B cell (primary cell): ENCODE data around the gene MPZL1. TPM values are rescaled to one million over a fixed set of nuclear protein-coding genes. Genes with fewer than 3 reads are reported as not detected.

Experiments used
- ATAC-seq: fragments of 200-7000 bp; cut with Tn5 transposase; one replicate; pipeline ENCODE4 v1.10.0; 2021; ENCODE audit warnings: low read depth, mild to moderate bottlenecking, moderate number of reproducible peaks, moderate library complexity
- CTCF ChIA-PET: fragments of 350-600 bp; sonication (Branson Sonifier 250); formaldehyde crosslinking; loops from one replicate; lab custom pipeline; 2021; ENCODE audit warnings: antibody characterized with exemption, inconsistent platforms; lab: Charles Lee
- POLR2A ChIA-PET: fragments of 350-600 bp; sonication (Branson Sonifier 250); formaldehyde crosslinking; loops from one replicate; lab custom pipeline; 2021; ENCODE audit warnings: antibody characterized with exemption; lab: Charles Lee
- DNase-seq: peaks from one replicate; pipeline ENCODE4 v3.0.0; 2013
- H2AFZ ChIP-seq: 2 replicates; pipeline ENCODE4 v1.6.1; 2012; ENCODE audit warnings: mild to moderate bottlenecking, low read depth, low read length; ENCODE audit not compliant: insufficient read depth, poor library complexity, severe bottlenecking
- H3K27ac ChIP-seq, 2 donors: 1 replicate in 1 of 2; 2 replicates in 1 of 2; pipeline ENCODE4 v1.5.1; 2012 to 2013; ENCODE audit warnings: low read length in 2 of 2, mild to moderate bottlenecking in 2 of 2, moderate library complexity in 1 of 2
- H3K27me3 ChIP-seq, 4 experiments: fragments of 200-600 bp in 1 of 4; sonication (generic) in 1 of 4; replicated peaks in 1 of 4; 1 replicate in 2 of 4; 2 replicates in 2 of 4; pipeline versions ENCODE4 v1.6.1 to v1.7.0; 2013 to 2016; ENCODE audit warnings: low read length in 3 of 4, mild to moderate bottlenecking in 2 of 4, mixed read lengths in 1 of 4, moderate library complexity in 1 of 4; ENCODE audit not compliant: insufficient read depth in 4 of 4, control insufficient read depth in 3 of 4; ENCODE audit errors: control extremely low read depth in 1 of 4
- H3K36me3 ChIP-seq, 2 experiments: replicated peaks in 1 of 2; 1 replicate in 1 of 2; 2 replicates in 1 of 2; pipeline versions ENCODE4 v1.6.1 to v1.7.1; 2013; ENCODE audit warnings: low read length in 1 of 2; ENCODE audit not compliant: insufficient read depth in 2 of 2, control insufficient read depth in 1 of 2; ENCODE audit errors: control extremely low read depth in 1 of 2, extremely low read depth in 1 of 2
- H3K4me1 ChIP-seq, 2 donors: fragments of 200-600 bp in 1 of 2; sonication (generic) in 1 of 2; 1 replicate in 1 of 2; 2 replicates in 1 of 2; pipeline versions ENCODE4 v1.5.1 to v1.6.1; 2013 to 2017; ENCODE audit warnings: low read length in 2 of 2; ENCODE audit not compliant: control insufficient read depth in 2 of 2, insufficient read depth in 2 of 2
- H3K4me2 ChIP-seq: replicated peaks from 2 replicates; pipeline ENCODE3; 2012; ENCODE audit warnings: mild to moderate bottlenecking, low read depth, low read length; ENCODE audit not compliant: poor library complexity, severe bottlenecking
- H3K4me3 ChIP-seq, 5 experiments: fragments of 200-600 bp in 1 of 5; sonication (generic) in 1 of 5; 1 replicate in 3 of 5; 2 replicates in 2 of 5; pipeline versions ENCODE4 v1.5.1 to v1.7.0; 2011 to 2016; ENCODE audit warnings: low read length in 4 of 5, mild to moderate bottlenecking in 4 of 5, low read depth in 2 of 5, control low read depth in 1 of 5, moderate library complexity in 1 of 5; ENCODE audit not compliant: insufficient read depth in 1 of 5; ENCODE audit errors: control extremely low read depth in 1 of 5, extremely low read depth in 1 of 5
- H3K79me2 ChIP-seq: fragments of 200-600 bp; sonication (generic); one replicate; pipeline ENCODE4 v1.6.0; 2016; ENCODE audit warnings: low read length; ENCODE audit not compliant: control insufficient read depth, insufficient read depth
- H3K9ac ChIP-seq: fragments of 200-600 bp; sonication (generic); 2 replicates; pipeline ENCODE4 v1.6.1; 2017; ENCODE audit warnings: mild to moderate bottlenecking, low read length, moderate library complexity
- H3K9me3 ChIP-seq, 3 donors: one replicate each; pipeline versions ENCODE4 v1.6.1 to v1.7.1; 2013; ENCODE audit warnings: low read length in 2 of 3; ENCODE audit not compliant: control insufficient read depth in 2 of 3, insufficient read depth in 1 of 3; ENCODE audit errors: control extremely low read depth in 1 of 3
- H4K20me1 ChIP-seq: 2 replicates; pipeline ENCODE4 v1.6.0; 2012; ENCODE audit warnings: mild to moderate bottlenecking, low read length; ENCODE audit not compliant: insufficient read depth, control insufficient read depth, poor library complexity, severe bottlenecking
- H3K27ac Mint-ChIP-seq: one replicate; pipeline ENCODE4 v1.8.0; 2021; ENCODE audit warnings: mixed read lengths
- H3K27me3 Mint-ChIP-seq: one replicate; pipeline ENCODE4 v1.8.0; 2021; ENCODE audit warnings: mixed read lengths
- H3K4me1 Mint-ChIP-seq: one replicate; pipeline ENCODE4 v1.8.0; 2021; ENCODE audit warnings: mixed read lengths
- H3K4me3 Mint-ChIP-seq: one replicate; pipeline ENCODE4 v1.8.0; 2021; ENCODE audit warnings: mixed read lengths
- H3K9me3 Mint-ChIP-seq: one replicate; pipeline ENCODE4 v1.8.0; 2022; ENCODE audit warnings: mixed read lengths; ENCODE audit not compliant: insufficient read depth
- CTCF ChIP-seq: fragments of 200-600 bp; IDR thresholded peaks from one replicate; pipeline ENCODE4 v1.8.0; 2022; ENCODE audit warnings: antibody characterized with exemption, mild to moderate bottlenecking
- EZH2 ChIP-seq: IDR thresholded peaks from 2 replicates; pipeline ENCODE4 v1.6.1; 2012; ENCODE audit warnings: borderline replicate concordance, low read depth, mild to moderate bottlenecking, moderate library complexity, low read length; ENCODE audit not compliant: insufficient read depth, poor library complexity, severe bottlenecking
- WGBS: methylation state at CpG from one replicate; pipeline ENCODE4 v1.1.5; 2013; ENCODE audit warnings: missing lambda C conversion rate; ENCODE audit not compliant: insufficient coverage; 5-methylcytosine and 5-hydroxymethylcytosine counted together
- intact Hi-C: fragments of 100-400 bp; cut with micrococcal nuclease; formaldehyde crosslinking; loops from one replicate; pipeline ENCODE4 v1.10.0; 2022
- polyA plus RNA-seq: library from polyadenylated mRNA; depleted of rRNA; stranded (reverse); fragments of >200 nt; gene quantifications from 2 replicates; pipeline ENCODE4 v1.2.3, GENCODE V29; 2012
- total RNA-seq, 2 donors: library from RNA; stranded (reverse); fragments of 120-200 nt in 1 of 2; gene quantifications; 1 replicate in 1 of 2; 2 replicates in 1 of 2; pipeline versions ENCODE4 v1.2.3 to v1.2.4, GENCODE V29; 2013 to 2022

Gene MPZL1
- total and polyA plus RNA-seq, 2 donors (not counting 1 experiment from before 2014, with no cell fraction given) = 15.4 to 27.7 TPM

GRCh38 chr1:167713330-167714081 is 8.3 kb upstream of the MPZL1 start:
- Mint-ChIP-seq H3K27ac (peak overlapping the region; percentile 98), H3K4me3 (peak overlapping the region; percentile 93), H3K9me3 (no peaks in the 10 kb centered on the region), H3K4me1 (peaks cover 45% of the 10 kb centered on the region), H3K27me3 (no peaks in the 10 kb centered on the region)
- H3K9me3 ChIP-seq = no peaks in the 10 kb centered on the region
- peaks cover 36 to 40% of the 10 kb centered on the region in 2 donors for H3K4me1 ChIP-seq
- TF ChIP-seq EZH2 (no peak), CTCF (no peak)
- no peak for ATAC-seq
- no peaks in the 10 kb centered on the region for H3K36me3 ChIP-seq
- 1% methylated on average over 27 of the region's 31 CpGs for WGBS
- peak; percentile 54 for DNase-seq
- H3K4me2 ChIP-seq = peak overlapping the region; percentile 97
- ChIA-PET CTCF (interaction anchor here (1.4 to 2.9 kb wide), 4 partner anchors 26 to 156 kb away, joined by 3 to 44 read pairs (median 15); no protein-coding TSS in a partner anchor), POLR2A (interaction anchor here (0.6 to 2.5 kb wide), 6 partner anchors 11 to 113 kb away, joined by 3 to 11 read pairs (median 3); partner anchors contain the start of gene RCSD1)
- peak overlapping the region in 1 of 2 donors; percentile 54 for H3K27ac ChIP-seq
- H3K9ac ChIP-seq = peak overlapping the region; percentile 92
- intact Hi-C loops = loop anchor here (2.0 to 10.0 kb wide), 4 partner anchors 97 to 493 kb away; partner anchors contain the start of genes DCAF6, MPC2 and POU2F1
- H3K27me3 ChIP-seq = no peaks in the 10 kb centered on the region
- peak overlapping the region; percentile 93 for H2AFZ ChIP-seq
- peak overlapping the region; percentile 80 to 94 (median 85) for H3K4me3 ChIP-seq
- H3K79me2 ChIP-seq = no peaks in the 10 kb centered on the region
- H4K20me1 ChIP-seq = peaks cover 13% of the 10 kb centered on the region

- Mint-ChIP-seq H3K4me3 (peak overlapping the region; percentile 93), H3K4me1 (peaks cover 42% of the 10 kb centered on the region)
- intact Hi-C loops = loop anchor here (2.0 to 10.0 kb wide), 4 partner anchors 97 to 493 kb away; partner anchors contain the start of genes DCAF6, MPC2 and POU2F1
Measured at GRCh38 chr1:167714098-167714438, 7.7 kb upstream of the MPZL1 start.

More at GRCh38 chr1:167714098-167714438, 7.7 kb upstream of the MPZL1 start:
- peak overlapping the region; percentile 98 for H3K27ac Mint-ChIP-seq
- H4K20me1 ChIP-seq = peaks cover 7% of the 10 kb centered on the region
- peak overlapping the region; percentile 80 to 94 (median 85) for H3K4me3 ChIP-seq
- H2AFZ ChIP-seq = peak overlapping the region; percentile 93
- POLR2A ChIA-PET = interaction anchor here (0.6 to 2.5 kb wide), 7 partner anchors 11 to 114 kb away, joined by 3 to 11 read pairs (median 3); partner anchors contain the start of gene RCSD1
- H3K27me3 ChIP-seq = no peaks in the 10 kb centered on the region
- H3K4me2 ChIP-seq = peak overlapping the region; percentile 97
- DNase-seq (no peak), ATAC-seq (peak; percentile 53)
- no peaks in the 10 kb centered on the region for H3K9me3 Mint-ChIP-seq
- no peaks in the 10 kb centered on the region for H3K36me3 ChIP-seq
- 0% methylated on average over 27 of the region's 28 CpGs for WGBS
- no peaks in the 10 kb centered on the region for H3K27me3 Mint-ChIP-seq
- H3K27ac ChIP-seq = peak overlapping the region in 1 of 2 donors; percentile 54
- H3K79me2 ChIP-seq = no peaks in the 10 kb centered on the region
- no peak for TF ChIP-seq CTCF
- no peak for TF ChIP-seq EZH2
- H3K4me1 ChIP-seq = peaks cover 36 to 40% of the 10 kb centered on the region in 2 donors
- peak overlapping the region; percentile 92 for H3K9ac ChIP-seq
- no peaks in the 10 kb centered on the region for H3K9me3 ChIP-seq
- CTCF ChIA-PET = interaction anchor here (1.0 to 2.9 kb wide), 8 partner anchors 8 to 368 kb away, joined by 3 to 44 read pairs (median 10); no protein-coding TSS in a partner anchor
